ENCODE results near the gene ATXN7.

The ATXN7 gene

DNA sequence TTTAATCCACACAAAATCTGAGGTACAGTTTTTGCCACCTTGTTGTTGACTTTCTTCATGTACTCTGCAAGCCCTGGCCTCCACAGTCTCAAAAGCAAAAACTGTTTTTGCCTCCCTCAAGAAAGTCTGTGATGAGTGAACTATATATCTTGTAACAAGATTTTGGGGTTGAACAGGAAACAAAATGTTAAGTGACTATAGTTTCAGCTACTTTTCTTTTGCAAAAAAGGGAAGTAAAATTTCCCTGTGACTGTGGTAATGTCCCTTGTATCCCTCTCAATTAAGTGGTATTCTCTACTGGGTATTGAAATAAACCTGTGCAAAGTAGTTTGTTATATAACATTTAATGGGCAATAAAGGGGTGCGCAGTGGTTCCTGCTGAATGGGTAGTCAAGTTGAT lies 69.8 kb downstream of the ATXN7 start:
- no peak for DNase-seq (ENCODE audit: low spot score)

DNA sequence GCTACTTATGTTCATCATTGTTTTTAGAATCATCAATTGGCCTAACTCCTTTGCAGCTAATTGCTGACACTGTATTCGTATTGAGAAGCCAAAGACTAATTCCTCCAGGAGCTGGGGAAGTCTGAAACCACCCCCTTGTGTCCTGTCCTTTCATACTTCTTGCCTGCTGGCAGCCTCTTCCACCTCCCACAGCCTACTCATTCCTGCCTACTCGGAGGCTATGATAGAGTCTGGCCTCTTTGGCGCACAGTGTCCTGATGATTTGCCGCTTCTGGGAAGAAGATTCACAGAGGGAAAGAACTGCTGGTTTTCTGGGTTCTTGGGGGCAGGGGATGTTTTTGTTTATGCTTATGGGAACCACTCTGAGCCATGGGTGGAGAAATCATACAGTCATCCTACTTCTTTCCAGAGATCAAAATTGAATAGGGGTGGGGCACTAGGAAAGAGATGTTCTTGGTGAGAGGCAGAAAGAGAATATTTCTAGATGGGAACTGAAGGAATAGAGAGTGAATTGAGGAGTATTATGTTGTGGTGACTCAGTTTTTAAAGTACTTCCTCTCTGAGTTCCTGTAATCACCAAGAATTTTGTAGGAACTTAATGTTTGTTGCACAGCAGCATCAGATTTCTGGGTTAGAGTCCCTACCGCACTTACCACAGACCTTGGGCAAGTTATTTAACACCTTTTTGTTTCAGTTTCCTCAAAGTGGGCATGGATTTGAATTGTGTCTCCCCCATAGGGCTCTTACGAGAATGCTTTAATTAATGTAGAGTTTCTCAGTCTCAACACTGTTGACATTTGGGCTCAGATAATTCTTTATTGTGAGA lies 70.6 kb downstream of the ATXN7 start:
- DNase-seq (ENCODE audit: low spot score) = no peak

GRCh38 chr3:63936925-63937324 lies 73.3 kb downstream of the ATXN7 start:
- DNase-seq (ENCODE audit: low spot score) = no peak

- no peak for DNase-seq (ENCODE audit: low spot score)
Observed at GRCh38 chr3:63937661-63938651, 74.3 kb downstream of the ATXN7 start.

DNA sequence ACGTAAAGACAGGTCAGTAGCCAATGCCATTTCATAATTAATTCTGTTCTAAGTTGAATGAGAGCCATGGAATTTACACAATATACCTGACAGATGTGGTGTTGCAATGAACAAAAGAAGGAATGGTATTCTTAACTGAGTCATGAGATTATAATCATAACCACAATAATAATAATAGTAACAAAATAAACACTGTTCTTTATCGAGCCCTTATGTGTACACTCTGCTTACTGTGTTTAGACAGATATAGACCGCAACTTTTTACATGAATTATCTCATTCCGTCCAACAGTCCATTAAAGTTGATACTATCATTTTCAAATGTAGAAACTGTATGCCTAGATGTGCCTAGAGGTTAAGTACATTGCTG lies 76.7 kb downstream of the ATXN7 start:
- no peak for DNase-seq (ENCODE audit: low spot score)

DNA sequence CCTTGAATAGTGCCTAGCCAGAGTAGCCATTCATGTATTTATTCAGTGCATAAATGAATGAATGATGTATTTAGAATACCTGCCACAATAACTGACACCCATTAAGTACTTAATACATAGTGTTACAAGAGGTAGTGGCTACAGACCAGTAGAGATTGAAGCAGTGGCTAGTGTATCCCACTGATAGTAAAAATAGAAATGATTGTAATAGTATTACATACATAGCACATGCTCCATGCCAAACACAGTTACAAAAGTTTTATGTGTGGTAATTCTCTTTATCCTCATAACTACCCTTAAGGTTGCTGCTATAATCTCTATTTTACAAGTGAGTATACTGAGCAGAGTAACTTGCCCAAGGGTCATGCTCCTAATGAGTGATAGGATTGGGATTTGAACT lies 78.9 kb downstream of the ATXN7 start:
- DNase-seq (ENCODE audit: low spot score) = no peak

GRCh38 chr3:63943678-63944077 lies 80.0 kb downstream of the ATXN7 start:
- no peak for DNase-seq (ENCODE audit: low spot score)

DNA sequence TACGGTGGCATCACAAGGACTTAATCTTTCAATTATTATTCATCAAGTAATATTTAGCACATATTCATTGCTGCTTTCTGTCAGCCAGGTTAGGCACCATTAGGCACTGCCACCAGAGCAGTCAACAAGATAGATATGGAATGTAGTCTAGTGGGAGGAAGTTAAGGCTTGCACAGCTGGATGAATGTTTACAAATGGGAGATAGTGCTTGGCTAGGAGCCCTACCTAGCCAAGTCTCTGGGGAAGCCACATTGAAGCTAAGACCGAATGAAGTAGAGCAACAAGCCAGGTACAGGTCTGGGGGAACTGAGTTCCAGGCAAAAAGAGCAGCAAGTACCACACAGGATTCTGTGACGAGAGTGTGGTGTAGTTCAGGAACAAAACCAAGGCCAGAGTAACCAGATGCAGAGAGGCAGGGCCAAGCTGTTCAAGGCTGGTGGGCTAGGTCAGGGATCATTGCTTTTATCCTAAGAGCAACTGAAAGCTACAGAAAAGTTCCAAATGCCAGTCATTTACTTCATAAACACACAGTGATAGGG lies 82.0 kb downstream of the ATXN7 start:
- no peak for DNase-seq (ENCODE audit: low spot score)

GRCh38 chr3:63946753-63947152 lies 83.1 kb downstream of the ATXN7 start:
- no peak for DNase-seq (ENCODE audit: low spot score)

GRCh38 chr3:63947594-63947993 lies 83.9 kb downstream of the ATXN7 start:
- no peak for DNase-seq (ENCODE audit: low spot score)

DNA sequence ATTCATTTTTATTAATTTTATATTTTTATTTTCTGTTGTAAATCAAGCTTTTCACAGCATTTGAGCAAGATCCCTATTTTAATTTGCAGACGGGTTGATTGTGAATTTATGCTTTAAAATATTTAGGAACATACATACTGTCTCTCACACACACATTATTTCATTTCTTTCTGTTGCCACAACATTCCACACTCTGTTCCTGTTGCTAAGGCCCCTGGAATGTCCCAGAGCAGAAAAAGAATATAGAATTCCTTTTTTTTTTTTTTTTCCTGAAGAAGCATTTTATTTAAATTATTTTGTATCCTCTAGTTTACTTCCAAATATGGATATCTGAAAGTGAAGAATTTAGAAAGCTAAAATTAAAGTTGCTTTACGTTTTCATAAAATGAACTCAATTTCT lies 85.3 kb downstream of the ATXN7 start:
- no peak for DNase-seq (ENCODE audit: low spot score)

- no peak for DNase-seq (ENCODE audit: low spot score)
Observed at GRCh38 chr3:63950698-63951097, 87.0 kb downstream of the ATXN7 start.

DNA sequence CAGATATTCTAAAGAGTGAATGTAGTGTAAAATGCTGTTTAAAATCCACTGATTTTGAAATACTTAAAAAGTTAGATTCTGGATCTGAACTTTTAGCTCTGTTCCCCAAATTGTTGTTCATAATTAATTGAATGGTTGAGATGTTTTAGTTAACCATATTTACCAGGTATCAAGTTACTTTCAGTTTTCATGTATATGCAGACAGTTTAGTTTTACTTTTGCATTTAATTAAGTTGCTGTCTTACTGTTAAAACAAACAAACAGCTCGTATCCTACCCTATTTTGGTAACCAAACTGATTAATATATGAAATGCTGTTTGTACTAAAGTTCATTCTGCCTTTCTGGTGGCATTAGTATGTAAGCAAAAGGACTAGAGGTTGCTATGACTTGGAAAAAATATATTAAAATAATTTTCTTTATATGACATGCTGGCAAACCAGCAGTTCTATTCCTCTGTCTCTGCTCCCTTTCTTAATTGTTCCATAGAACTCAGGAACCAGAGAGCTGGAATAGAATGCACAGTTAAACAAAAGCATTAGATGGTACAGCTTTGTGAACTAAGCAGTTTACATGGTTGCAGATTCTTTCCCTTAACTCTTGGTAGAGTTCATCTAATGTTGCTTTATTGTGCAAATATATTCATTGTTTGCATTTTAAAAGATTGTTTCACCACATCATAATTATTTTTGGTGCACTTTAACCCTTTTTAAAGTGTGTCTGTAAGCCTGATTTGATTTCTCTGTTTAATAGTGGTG lies 88.0 kb downstream of the ATXN7 start:
- DNase-seq (ENCODE audit: low spot score) = no peak

DNA sequence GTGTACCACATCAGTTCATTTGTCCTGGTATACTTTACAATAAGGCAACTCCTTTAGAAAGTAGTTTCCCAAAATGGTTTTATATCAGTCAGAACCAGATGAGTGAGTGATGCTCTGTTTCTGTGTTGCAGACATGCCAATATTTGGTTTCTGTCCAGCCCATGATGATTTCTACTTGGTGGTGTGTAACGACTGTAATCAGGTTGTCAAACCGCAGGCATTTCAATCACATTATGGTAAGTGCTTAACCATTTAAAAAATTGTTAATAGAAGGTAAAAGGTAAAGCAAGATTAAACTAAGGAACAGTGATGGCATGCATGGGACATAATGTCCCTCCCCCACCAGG lies 88.6 kb downstream of the ATXN7 start:
- no peak for DNase-seq (ENCODE audit: low spot score)

DNA sequence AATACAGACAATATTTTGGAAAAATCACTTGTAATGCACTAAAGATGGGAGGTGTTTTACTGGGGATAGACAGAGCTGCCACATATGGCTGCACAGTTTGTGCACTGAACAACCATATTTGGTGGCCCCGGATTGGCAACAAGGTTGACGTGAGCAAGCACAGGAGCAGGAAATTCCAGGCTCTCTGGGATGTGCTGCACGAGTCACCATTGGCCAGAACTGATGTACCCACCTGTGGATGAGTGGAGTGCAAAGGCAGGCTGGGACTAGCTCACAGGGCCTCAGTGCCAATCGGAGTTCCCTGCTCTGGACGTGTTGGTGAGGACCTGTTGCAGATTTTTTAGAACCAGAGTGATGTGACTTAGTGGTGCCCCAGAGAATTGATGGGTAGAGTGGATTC lies 90.5 kb downstream of the ATXN7 start:
- DNase-seq (ENCODE audit: low spot score) = no peak

DNA sequence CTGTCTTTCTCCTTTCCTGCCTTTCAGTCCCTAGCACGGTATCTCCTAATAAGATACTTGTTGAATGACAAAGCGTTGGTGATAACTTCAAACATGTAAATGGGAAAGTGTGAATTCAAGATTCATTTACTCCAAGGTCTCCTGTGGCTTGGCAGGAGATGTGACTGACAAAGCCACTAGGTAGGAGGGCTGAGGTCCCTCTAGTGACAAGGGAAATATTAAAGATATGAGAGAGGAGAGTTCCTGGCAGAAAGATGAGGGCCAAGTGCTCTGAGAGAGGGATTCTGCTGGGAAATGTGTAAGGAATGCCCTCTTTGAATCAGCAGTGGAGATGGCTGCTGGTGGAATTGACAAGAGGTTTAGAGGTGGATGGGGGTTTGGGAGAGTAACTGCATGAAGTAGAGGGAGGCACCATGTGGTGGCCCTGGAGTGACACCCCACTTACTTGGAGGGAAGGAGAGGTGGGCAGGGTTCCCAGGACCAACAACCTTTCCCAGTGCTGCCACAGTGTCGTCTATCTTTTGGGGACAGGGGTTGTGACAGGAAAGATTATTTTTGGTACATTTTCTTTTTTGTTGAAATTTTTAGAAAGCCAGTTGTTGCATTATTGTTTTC lies 91.5 kb downstream of the ATXN7 start:
- no peak for DNase-seq (ENCODE audit: low spot score)

DNA sequence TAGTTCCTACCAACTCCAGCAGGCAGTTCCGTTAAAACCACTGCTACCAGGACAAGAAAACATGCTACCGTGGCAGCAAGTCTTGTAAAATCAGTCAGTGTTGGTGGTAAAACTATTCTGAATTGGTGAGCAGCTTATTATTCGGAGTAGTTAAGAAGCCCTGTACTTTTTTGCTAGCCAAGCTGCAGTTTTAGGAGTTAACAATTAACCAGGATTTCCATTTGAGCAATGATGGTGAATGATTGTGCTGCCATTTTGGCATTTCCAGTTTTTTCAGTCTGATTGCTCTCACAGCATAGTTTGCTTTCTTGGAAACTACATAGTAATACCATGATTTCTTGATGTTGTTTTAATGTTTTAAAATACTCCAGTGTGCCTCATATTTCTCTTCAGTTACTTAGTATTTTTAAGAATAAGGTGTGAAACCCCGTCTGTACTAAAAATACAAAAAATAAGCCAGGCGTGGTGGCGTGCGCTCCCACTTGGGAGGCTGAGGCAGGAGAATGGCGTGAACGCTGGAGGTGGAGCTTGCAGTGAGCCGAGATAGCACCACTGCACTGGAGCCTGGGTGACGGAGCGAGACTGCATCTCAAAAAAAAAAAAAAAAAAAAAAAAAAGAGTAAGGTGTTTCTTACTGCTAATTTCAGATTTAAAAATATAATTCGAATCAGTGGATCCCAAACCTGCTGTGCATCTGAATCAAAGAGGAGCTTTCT lies 92.3 kb downstream of the ATXN7 start:
- DNase-seq (ENCODE audit: low spot score) = no peak

DNA sequence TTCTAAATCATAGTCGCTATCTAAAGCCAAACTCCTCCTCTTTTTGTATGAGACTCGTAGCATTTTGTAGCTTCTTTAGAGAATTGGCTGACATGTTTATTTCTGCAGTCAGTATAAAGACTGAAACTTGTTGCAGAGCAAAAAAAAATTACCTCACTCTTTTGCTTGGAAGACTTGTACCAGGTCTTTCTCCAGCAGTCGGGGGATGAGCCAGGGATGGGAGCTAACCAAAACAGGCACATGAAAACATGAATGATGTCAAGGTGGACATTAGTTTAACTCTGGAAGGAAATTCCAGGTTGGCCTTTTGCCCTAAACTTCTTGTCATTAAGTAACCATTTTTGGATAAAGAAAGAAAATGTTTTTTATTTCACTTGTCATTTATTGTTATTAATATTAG lies 95.5 kb downstream of the ATXN7 start:
- no peak for DNase-seq (ENCODE audit: low spot score)

DNA sequence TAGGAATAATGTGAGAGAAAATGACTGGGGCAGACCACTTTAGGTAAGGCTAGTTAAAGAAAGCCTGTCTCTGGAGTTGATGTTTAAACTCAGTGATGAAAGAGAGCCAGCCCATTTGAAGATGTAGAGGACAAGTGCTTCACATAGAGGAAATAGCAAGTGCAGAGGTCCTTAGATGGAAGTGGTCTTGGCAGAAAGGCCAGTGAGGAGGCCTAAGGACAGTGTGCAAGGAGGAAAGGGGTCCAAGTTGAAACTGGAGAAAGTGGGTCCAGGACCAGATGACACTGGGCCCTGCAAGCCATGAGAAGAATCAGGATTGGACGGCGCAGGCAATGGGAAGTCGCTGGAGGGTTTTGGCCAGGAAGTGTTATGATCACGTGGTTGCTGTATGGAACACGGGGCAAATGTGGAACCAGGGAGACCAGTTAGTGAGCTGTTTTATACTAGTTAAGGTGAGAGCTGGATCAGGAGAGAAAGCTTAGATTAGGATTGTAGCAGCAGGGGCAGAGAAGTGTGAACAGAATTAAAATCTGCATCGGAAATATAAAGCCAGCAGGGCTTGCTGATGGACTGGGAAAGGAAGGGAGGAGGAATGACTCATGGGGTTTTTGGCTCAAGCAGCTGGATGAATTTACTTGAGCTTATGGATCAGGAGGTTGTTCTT lies 96.5 kb downstream of the ATXN7 start:
- no peak for DNase-seq (ENCODE audit: low spot score)

DNA sequence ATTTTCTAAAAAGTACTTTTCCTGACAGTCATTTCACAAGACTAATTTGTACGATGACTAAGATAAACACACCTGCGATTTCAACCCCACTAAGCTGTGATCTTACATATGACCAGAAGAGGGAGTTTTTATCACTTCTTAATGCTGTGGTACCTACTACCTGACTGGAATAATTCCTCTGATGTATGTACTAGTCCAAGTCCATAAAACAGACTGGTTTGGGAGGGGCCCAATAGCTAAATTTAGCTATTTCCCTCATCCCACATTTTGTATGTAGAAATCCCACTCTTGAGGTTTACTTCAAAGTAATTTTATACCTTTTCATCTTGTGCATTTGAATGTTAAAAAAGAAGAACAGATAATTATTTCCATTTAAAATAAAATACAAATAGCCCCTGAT lies 98.2 kb downstream of the ATXN7 start:
- DNase-seq (ENCODE audit: low spot score) = peak; percentile 30

Measured in SK-N-DZ (cell line).